ENCODE results near the gene SPEN. TPM values are rescaled to one million over a fixed set of nuclear protein-coding genes. Genes with fewer than 3 reads are reported as not detected.
"Not testable (repeated sequence)": the region's sequence is repeated elsewhere in the genome, so short reads cannot be mapped to it uniquely, and the experiment has no call there.

Gene SPEN
- total RNA-seq, 1 donor from 2014 or later = 19.2 TPM

- DNase-seq (ENCODE audit: low read depth) (no peak), FAIRE-seq (no peak)
- TF ChIP-seq, protein P1, sequence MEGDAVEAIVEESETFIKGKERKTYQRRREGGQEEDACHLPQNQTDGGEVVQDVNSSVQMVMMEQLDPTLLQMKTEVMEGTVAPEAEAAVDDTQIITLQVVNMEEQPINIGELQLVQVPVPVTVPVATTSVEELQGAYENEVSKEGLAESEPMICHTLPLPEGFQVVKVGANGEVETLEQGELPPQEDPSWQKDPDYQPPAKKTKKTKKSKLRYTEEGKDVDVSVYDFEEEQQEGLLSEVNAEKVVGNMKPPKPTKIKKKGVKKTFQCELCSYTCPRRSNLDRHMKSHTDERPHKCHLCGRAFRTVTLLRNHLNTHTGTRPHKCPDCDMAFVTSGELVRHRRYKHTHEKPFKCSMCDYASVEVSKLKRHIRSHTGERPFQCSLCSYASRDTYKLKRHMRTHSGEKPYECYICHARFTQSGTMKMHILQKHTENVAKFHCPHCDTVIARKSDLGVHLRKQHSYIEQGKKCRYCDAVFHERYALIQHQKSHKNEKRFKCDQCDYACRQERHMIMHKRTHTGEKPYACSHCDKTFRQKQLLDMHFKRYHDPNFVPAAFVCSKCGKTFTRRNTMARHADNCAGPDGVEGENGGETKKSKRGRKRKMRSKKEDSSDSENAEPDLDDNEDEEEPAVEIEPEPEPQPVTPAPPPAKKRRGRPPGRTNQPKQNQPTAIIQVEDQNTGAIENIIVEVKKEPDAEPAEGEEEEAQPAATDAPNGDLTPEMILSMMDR (IDR thresholded peaks at IDR 0.05; ENCODE audit: insufficient read depth, low read length, severe bottlenecking) = no peak
- no peaks in the 10 kb centered on the region for H3K36me3 ChIP-seq (ENCODE audit: control insufficient read depth, insufficient read depth, low read length)
- H3K27me3 ChIP-seq (ENCODE audit: control insufficient read depth, insufficient read depth, low read length) = no peaks in the 10 kb centered on the region
- no peak overlapping the region for H3K4me3 ChIP-seq (ENCODE audit: low read depth, low read length)
Measured at GRCh38 chr1:15900662-15901279, 53.3 kb downstream of the SPEN start.

- no peak for FAIRE-seq
- peak; percentile 81 for DNase-seq (ENCODE audit: low read depth)
- Histone ChIP-seq H3K4me3 (ENCODE audit: low read depth, low read length) (no peak overlapping the region), H3K27me3 (ENCODE audit: control insufficient read depth, insufficient read depth, low read length) (no peaks in the 10 kb centered on the region), H3K36me3 (ENCODE audit: control insufficient read depth, insufficient read depth, low read length) (no peaks in the 10 kb centered on the region)
- TF ChIP-seq, protein P1 (IDR thresholded peaks at IDR 0.05; ENCODE audit: insufficient read depth, low read length, severe bottlenecking) = no peak
Measured at GRCh38 chr1:15902882-15903281, 55.4 kb downstream of the SPEN start.

DNA sequence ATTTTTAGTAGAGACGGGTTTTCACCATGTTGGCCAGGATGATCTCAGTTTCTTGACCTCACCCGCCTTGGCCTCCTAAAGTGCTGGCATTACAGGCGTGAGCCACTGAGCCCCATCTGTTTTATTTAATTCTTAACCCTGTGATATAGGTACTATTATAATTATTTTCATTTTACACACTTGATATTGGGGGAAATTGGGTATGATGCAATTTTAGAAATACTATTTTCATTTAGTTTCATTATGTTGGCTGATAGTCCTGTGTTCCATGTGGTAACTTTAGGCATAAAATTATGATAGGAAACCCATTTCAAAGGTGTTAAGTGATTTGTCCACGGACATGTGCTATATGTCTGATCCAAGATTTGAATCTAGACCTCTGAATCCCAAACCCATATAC lies 61.1 kb downstream of the SPEN start:
- H3K36me3 ChIP-seq (ENCODE audit: control insufficient read depth, insufficient read depth, low read length) = peaks cover 4% of the 10 kb centered on the region
- FAIRE-seq (no peak), DNase-seq (ENCODE audit: low read depth) (no peak)
- no peaks in the 10 kb centered on the region for H3K27me3 ChIP-seq (ENCODE audit: control insufficient read depth, insufficient read depth, low read length)
- H3K4me3 ChIP-seq (ENCODE audit: low read depth, low read length) = no peak overlapping the region
- TF ChIP-seq, protein P1 (IDR thresholded peaks at IDR 0.05; ENCODE audit: insufficient read depth, low read length, severe bottlenecking) = no peak

DNA sequence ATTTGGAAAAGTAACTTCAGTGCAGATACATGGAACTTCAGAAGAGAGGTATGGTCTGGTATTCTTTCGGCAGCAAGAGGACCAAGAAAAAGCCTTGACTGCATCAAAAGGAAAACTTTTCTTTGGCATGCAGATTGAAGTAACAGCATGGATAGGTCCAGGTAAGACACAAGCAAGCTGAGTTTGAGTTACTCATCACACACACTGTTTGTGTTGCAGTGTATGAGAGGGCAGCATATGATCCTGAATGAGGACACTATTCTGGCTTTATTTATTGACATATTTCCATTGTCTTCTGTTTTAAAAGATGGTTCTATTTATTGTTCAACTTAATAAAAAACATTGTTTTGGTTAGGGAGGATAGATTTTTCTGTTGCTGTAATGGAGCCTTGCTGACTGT lies 63.6 kb downstream of the SPEN start:
- Histone ChIP-seq H3K4me3 (ENCODE audit: low read depth, low read length) (no peak overlapping the region), H3K27me3 (ENCODE audit: control insufficient read depth, insufficient read depth, low read length) (no peaks in the 10 kb centered on the region), H3K36me3 (ENCODE audit: control insufficient read depth, insufficient read depth, low read length) (peaks cover 5% of the 10 kb centered on the region)
- TF ChIP-seq, protein P1 (IDR thresholded peaks at IDR 0.05; ENCODE audit: insufficient read depth, low read length, severe bottlenecking) = no peak
- FAIRE-seq = no peak
- no peak for DNase-seq (ENCODE audit: low read depth)

DNA sequence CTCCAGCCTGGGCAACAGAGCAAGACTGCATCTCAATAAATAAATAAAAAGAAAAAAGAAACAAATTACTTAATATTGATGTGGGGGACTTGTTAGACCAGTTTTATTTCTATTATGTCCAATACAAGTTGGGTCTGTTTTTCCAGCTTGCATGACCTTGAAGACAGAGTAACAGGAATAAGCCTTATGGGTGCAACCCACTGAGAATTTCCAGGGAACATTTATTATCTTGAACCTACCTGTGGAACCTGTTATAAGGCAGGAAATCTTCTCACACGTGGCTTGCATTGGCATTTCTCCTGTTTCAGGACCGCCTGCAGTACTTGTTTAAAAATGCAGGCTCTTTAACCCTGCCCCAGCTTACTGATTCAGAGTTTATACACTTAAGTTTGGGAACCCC lies 64.4 kb downstream of the SPEN start:
- Histone ChIP-seq H3K36me3 (ENCODE audit: control insufficient read depth, insufficient read depth, low read length) (peaks cover 6% of the 10 kb centered on the region), H3K4me3 (ENCODE audit: low read depth, low read length) (no peak overlapping the region), H3K27me3 (ENCODE audit: control insufficient read depth, insufficient read depth, low read length) (no peaks in the 10 kb centered on the region)
- FAIRE-seq (no peak), DNase-seq (ENCODE audit: low read depth) (peak; percentile 29)
- TF ChIP-seq, protein P1 (IDR thresholded peaks at IDR 0.05; ENCODE audit: insufficient read depth, low read length, severe bottlenecking) = no peak

- not testable (repeated sequence) for H3K4me3 ChIP-seq (ENCODE audit: low read depth, low read length); H3K36me3 ChIP-seq (ENCODE audit: control insufficient read depth, insufficient read depth, low read length); H3K27me3 ChIP-seq (ENCODE audit: control insufficient read depth, insufficient read depth, low read length); DNase-seq (ENCODE audit: low read depth); FAIRE-seq
Measured at GRCh38 chr1:15913607-15914006, 66.1 kb downstream of the SPEN start.

Measured in bronchial epithelial cell (primary cell).